ENCODE results near the gene LOXL1.

LOXL1 gene

GRCh38 chr15:73912030-73912596 lies 14.1 kb upstream of the LOXL1 start:
- H3K4me2 ChIP-seq (ENCODE audit: insufficient read depth, low read length), result no peak overlapping the region
- H4K20me1 ChIP-seq (ENCODE audit: insufficient read depth, low read length), result no peaks in the 10 kb centered on the region
- no peak for DNase-seq
- H3K27ac ChIP-seq (ENCODE audit: low read length), result no peak overlapping the region
- no peaks in the 10 kb centered on the region for H3K36me3 ChIP-seq (ENCODE audit: insufficient read depth, low read length)
- TF ChIP-seq EZH2 (IDR thresholded peaks at IDR 0.05; ENCODE audit: borderline replicate concordance, low read depth, low read length, severe bottlenecking), result no peak
- TF ChIP-seq, protein P1, sequence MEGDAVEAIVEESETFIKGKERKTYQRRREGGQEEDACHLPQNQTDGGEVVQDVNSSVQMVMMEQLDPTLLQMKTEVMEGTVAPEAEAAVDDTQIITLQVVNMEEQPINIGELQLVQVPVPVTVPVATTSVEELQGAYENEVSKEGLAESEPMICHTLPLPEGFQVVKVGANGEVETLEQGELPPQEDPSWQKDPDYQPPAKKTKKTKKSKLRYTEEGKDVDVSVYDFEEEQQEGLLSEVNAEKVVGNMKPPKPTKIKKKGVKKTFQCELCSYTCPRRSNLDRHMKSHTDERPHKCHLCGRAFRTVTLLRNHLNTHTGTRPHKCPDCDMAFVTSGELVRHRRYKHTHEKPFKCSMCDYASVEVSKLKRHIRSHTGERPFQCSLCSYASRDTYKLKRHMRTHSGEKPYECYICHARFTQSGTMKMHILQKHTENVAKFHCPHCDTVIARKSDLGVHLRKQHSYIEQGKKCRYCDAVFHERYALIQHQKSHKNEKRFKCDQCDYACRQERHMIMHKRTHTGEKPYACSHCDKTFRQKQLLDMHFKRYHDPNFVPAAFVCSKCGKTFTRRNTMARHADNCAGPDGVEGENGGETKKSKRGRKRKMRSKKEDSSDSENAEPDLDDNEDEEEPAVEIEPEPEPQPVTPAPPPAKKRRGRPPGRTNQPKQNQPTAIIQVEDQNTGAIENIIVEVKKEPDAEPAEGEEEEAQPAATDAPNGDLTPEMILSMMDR (IDR thresholded peaks at IDR 0.05; ENCODE audit: borderline replicate concordance, extremely low read depth, low read length, poor library complexity, severe bottlenecking), result no peak
- H3K9ac ChIP-seq (ENCODE audit: low read depth, low read length), result no peak overlapping the region
- H3K27me3 ChIP-seq (ENCODE audit: insufficient read depth, low read length, poor library complexity), result peaks cover 5% of the 10 kb centered on the region
- no peaks in the 10 kb centered on the region for H3K79me2 ChIP-seq (ENCODE audit: insufficient read depth, low read length)
- H3K4me1 ChIP-seq (ENCODE audit: insufficient read depth, low read length), result no peaks in the 10 kb centered on the region
- no peak overlapping the region for H2AFZ ChIP-seq (ENCODE audit: low read depth, low read length)
- H3K9me3 ChIP-seq (ENCODE audit: insufficient read depth, low read length, severe bottlenecking), result no peaks in the 10 kb centered on the region
- ATAC-seq (ENCODE audit: insufficient read depth, low read depth), result no peak
- H3K4me3 ChIP-seq (ENCODE audit: low read depth in 1 of 2, low read length in 2 of 2), result no peak overlapping the region

- Histone ChIP-seq H3K9ac (ENCODE audit: low read depth, low read length) (no peak overlapping the region), H3K4me1 (ENCODE audit: insufficient read depth, low read length) (no peaks in the 10 kb centered on the region), H3K79me2 (ENCODE audit: insufficient read depth, low read length) (no peaks in the 10 kb centered on the region), H3K27me3 (ENCODE audit: insufficient read depth, low read length, poor library complexity) (peaks cover 5% of the 10 kb centered on the region), H3K4me3 (ENCODE audit: low read depth in 1 of 2, low read length in 2 of 2) (no peak overlapping the region), H3K36me3 (ENCODE audit: insufficient read depth, low read length) (no peaks in the 10 kb centered on the region), H3K27ac (ENCODE audit: low read length) (no peak overlapping the region), H3K4me2 (ENCODE audit: insufficient read depth, low read length) (no peak overlapping the region), H3K9me3 (ENCODE audit: insufficient read depth, low read length, severe bottlenecking) (no peaks in the 10 kb centered on the region), H2AFZ (ENCODE audit: low read depth, low read length) (no peak overlapping the region), H4K20me1 (ENCODE audit: insufficient read depth, low read length) (no peaks in the 10 kb centered on the region)
- TF ChIP-seq, protein P1 (IDR thresholded peaks at IDR 0.05; ENCODE audit: borderline replicate concordance, extremely low read depth, low read length, poor library complexity, severe bottlenecking), result no peak
- TF ChIP-seq EZH2 (IDR thresholded peaks at IDR 0.05; ENCODE audit: borderline replicate concordance, low read depth, low read length, severe bottlenecking), result no peak
- ATAC-seq (ENCODE audit: insufficient read depth, low read depth) (no peak), DNase-seq (no peak)
Measured at GRCh38 chr15:73914145-73914544, 12.1 kb upstream of the LOXL1 start.

DNA sequence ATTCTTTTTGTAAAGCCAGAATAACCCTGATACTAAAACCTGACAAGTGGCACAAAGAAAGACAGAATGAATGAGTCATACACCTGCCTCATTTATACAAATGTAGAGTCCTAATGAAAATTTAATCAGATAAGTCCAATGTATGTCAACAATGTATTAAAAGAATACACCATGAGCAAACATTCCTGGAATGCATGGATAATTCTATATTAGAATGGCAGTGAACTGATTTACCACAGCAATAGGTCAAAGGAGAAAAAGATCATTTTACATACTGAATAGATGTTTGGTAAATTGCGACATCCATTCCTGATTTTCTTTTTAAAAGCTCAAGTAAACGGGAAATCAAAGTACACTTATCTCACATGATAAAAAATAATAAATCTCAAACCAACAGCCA lies 11.2 kb upstream of the LOXL1 start:
- H3K27me3 ChIP-seq (ENCODE audit: insufficient read depth, low read length, poor library complexity), result peaks cover 5% of the 10 kb centered on the region
- no peaks in the 10 kb centered on the region for H3K9me3 ChIP-seq (ENCODE audit: insufficient read depth, low read length, severe bottlenecking)
- H4K20me1 ChIP-seq (ENCODE audit: insufficient read depth, low read length), result no peaks in the 10 kb centered on the region
- DNase-seq, result no peak
- H3K4me3 ChIP-seq (ENCODE audit: low read depth in 1 of 2, low read length in 2 of 2), result no peak overlapping the region
- H3K4me2 ChIP-seq (ENCODE audit: insufficient read depth, low read length), result no peak overlapping the region
- H3K79me2 ChIP-seq (ENCODE audit: insufficient read depth, low read length), result no peaks in the 10 kb centered on the region
- H3K4me1 ChIP-seq (ENCODE audit: insufficient read depth, low read length), result no peaks in the 10 kb centered on the region
- no peak for ATAC-seq (ENCODE audit: insufficient read depth, low read depth)
- no peaks in the 10 kb centered on the region for H3K36me3 ChIP-seq (ENCODE audit: insufficient read depth, low read length)
- H2AFZ ChIP-seq (ENCODE audit: low read depth, low read length), result no peak overlapping the region
- TF ChIP-seq, protein P1 (IDR thresholded peaks at IDR 0.05; ENCODE audit: borderline replicate concordance, extremely low read depth, low read length, poor library complexity, severe bottlenecking), result no peak
- no peak for TF ChIP-seq EZH2 (IDR thresholded peaks at IDR 0.05; ENCODE audit: borderline replicate concordance, low read depth, low read length, severe bottlenecking)
- H3K27ac ChIP-seq (ENCODE audit: low read length), result no peak overlapping the region
- H3K9ac ChIP-seq (ENCODE audit: low read depth, low read length), result no peak overlapping the region

DNA sequence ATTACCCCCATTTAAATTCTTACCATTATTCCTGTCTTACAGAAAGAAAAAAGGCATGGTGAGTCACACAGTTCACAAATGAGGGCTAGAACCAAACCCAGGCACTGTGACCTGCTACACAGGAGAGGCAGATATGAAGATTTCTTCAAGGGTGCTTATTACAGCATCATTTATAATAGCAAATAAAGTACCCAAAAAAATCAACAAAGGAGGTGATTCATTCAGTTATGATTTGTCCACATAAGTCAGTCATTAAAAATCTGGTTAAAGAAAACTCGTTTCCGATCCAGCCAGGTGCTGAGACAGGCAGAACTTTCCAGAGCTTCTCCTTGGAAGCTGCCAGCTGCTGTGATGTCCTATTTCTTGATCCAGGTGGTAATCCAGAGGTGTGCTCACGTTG lies 7.5 kb upstream of the LOXL1 start:
- Histone ChIP-seq H4K20me1 (ENCODE audit: insufficient read depth, low read length) (no peaks in the 10 kb centered on the region), H3K79me2 (ENCODE audit: insufficient read depth, low read length) (no peaks in the 10 kb centered on the region)

More for the DNA sequence above, 7.5 kb upstream of the LOXL1 start:
- no peak for ATAC-seq (ENCODE audit: insufficient read depth, low read depth)
- Histone ChIP-seq H3K9me3 (ENCODE audit: insufficient read depth, low read length, severe bottlenecking) (no peaks in the 10 kb centered on the region), H3K4me3 (ENCODE audit: low read depth in 1 of 2, low read length in 2 of 2) (no peak overlapping the region), H3K4me2 (ENCODE audit: insufficient read depth, low read length) (no peak overlapping the region), H3K9ac (ENCODE audit: low read depth, low read length) (no peak overlapping the region), H3K4me1 (ENCODE audit: insufficient read depth, low read length) (no peaks in the 10 kb centered on the region), H3K27me3 (ENCODE audit: insufficient read depth, low read length, poor library complexity) (no peaks in the 10 kb centered on the region), H3K27ac (ENCODE audit: low read length) (no peak overlapping the region), H3K36me3 (ENCODE audit: insufficient read depth, low read length) (no peaks in the 10 kb centered on the region), H2AFZ (ENCODE audit: low read depth, low read length) (no peak overlapping the region)
- TF ChIP-seq, protein P1 (IDR thresholded peaks at IDR 0.05; ENCODE audit: borderline replicate concordance, extremely low read depth, low read length, poor library complexity, severe bottlenecking), result no peak
- TF ChIP-seq EZH2 (IDR thresholded peaks at IDR 0.05; ENCODE audit: borderline replicate concordance, low read depth, low read length, severe bottlenecking), result no peak
- no peak for DNase-seq
